Lung (tissue), 12 donors: ENCODE data around the gene KCTD18. TPM values are rescaled to one million over a fixed set of nuclear protein-coding genes. Genes with fewer than 3 reads are reported as not detected.

Experiments used
- ATAC-seq: fragments of 200-7000 bp; cut with Tn5 transposase; one replicate; pipeline ENCODE4 v1.9.1; 2020; ENCODE audit warnings: moderate number of reproducible peaks; ENCODE audit not compliant: insufficient read depth, low FRiP score
- DNase-seq, 3 donors: peaks; one replicate each; pipeline ENCODE4 v3.0.0-alpha.2; 2013 to 2017
- H3K27ac ChIP-seq, 2 donors: one replicate each; pipeline ENCODE4 v1.5.1; 2013; ENCODE audit warnings: mild to moderate bottlenecking in 2 of 2, moderate library complexity in 2 of 2, control low read depth in 1 of 2, inconsistent platforms in 1 of 2, low read depth in 1 of 2, low read length in 1 of 2
- H3K27me3 ChIP-seq, 3 donors: one replicate each; pipeline ENCODE4 v1.5.1; 2013; ENCODE audit warnings: low read length in 2 of 3; ENCODE audit not compliant: control insufficient read depth in 3 of 3, insufficient read depth in 3 of 3
- H3K36me3 ChIP-seq, 4 donors: one replicate each; pipeline ENCODE4 v1.5.1; 2013; ENCODE audit warnings: low read length in 4 of 4, mild to moderate bottlenecking in 1 of 4, moderate library complexity in 1 of 4; ENCODE audit not compliant: control insufficient read depth in 4 of 4, insufficient read depth in 4 of 4
- H3K4me1 ChIP-seq, 5 donors: one replicate each; pipeline ENCODE4 v1.5.1; 2013; ENCODE audit warnings: low read length in 5 of 5, mild to moderate bottlenecking in 2 of 5, moderate library complexity in 1 of 5; ENCODE audit not compliant: control insufficient read depth in 5 of 5, insufficient read depth in 5 of 5
- H3K4me3 ChIP-seq: one replicate; pipeline ENCODE4 v1.5.1; 2013; ENCODE audit warnings: mild to moderate bottlenecking, control low read depth, moderate library complexity
- H3K9ac ChIP-seq, 2 donors: one replicate each; pipeline ENCODE4 v1.5.1; 2013; ENCODE audit warnings: low read length in 2 of 2, control low read depth in 1 of 2; ENCODE audit not compliant: insufficient read depth in 1 of 2
- H3K9me3 ChIP-seq, 4 donors: one replicate each; pipeline ENCODE4 v1.5.1; 2013; ENCODE audit warnings: low read length in 3 of 4, mild to moderate bottlenecking in 1 of 4, moderate library complexity in 1 of 4; ENCODE audit not compliant: control insufficient read depth in 4 of 4, insufficient read depth in 3 of 4
- CTCF ChIP-seq: IDR thresholded peaks from 2 replicates; pipeline ENCODE4 v1.5.1; 2012; ENCODE audit warnings: mild to moderate bottlenecking; ENCODE audit errors: control extremely low read depth, extremely low read depth
- WGBS, 2 donors: extraction: QIAGEN DNeasy Blood & Tissue Kit; methylation state at CpG; one replicate each; pipeline ENCODE4 v1.1.7; 2013; 5-methylcytosine and 5-hydroxymethylcytosine counted together
- polyA plus RNA-seq, 2 donors: library from polyadenylated mRNA; stranded (reverse); fragments of 200-250 nt; gene quantifications; one replicate each; pipeline ENCODE4 v1.2.1, GENCODE V29; 2013
- total RNA-seq, 2 donors: library from RNA; depleted of rRNA in 1 of 2; stranded (reverse); fragments of >200 nt in 1 of 2; gene quantifications; one replicate each; pipeline ENCODE4 v1.2.1, GENCODE V29; 2014 to 2021
- donor health status: control.
- donor health status: control.
- donor health status: Bipolar disorder and iron deficiency.
- donor health status: healthy.
- donor health status: DM: yes; HTN: yes; CAD: no.

KCTD18 gene
- total and polyA plus RNA-seq, 4 donors, result 6.8 to 21.6 (median 12.2) TPM

GRCh38 chr2:200484934-200485333 is 24.9 kb downstream of the KCTD18 start:
- Histone ChIP-seq H3K9ac (no peak overlapping the region), H3K4me1 (peaks cover 0 to 1% (median 0%) of the 10 kb centered on the region in 5 donors), H3K27me3 (no peaks in the 10 kb centered on the region), H3K27ac (no peak overlapping the region), H3K36me3 (peaks cover 2 to 7% (median 3%) of the 10 kb centered on the region in 4 donors), H3K9me3 (no peaks in the 10 kb centered on the region), H3K4me3 (no peak overlapping the region)
- ATAC-seq (no peak), DNase-seq (no peak)
- no peak for TF ChIP-seq CTCF
- WGBS, 2 donors, result 88 to 91% methylated on average over 3 of the region's 3 CpGs

GRCh38 chr2:200483729-200484198 is 26.1 kb downstream of the KCTD18 start:
- Histone ChIP-seq H3K9ac (no peak overlapping the region), H3K9me3 (no peaks in the 10 kb centered on the region), H3K4me1 (peaks cover 0 to 6% (median 0%) of the 10 kb centered on the region in 5 donors), H3K27me3 (no peaks in the 10 kb centered on the region), H3K27ac (no peak overlapping the region), H3K4me3 (no peak overlapping the region), H3K36me3 (peaks cover 0 to 3% (median 1%) of the 10 kb centered on the region in 4 donors)
- no peak for TF ChIP-seq CTCF
- ATAC-seq (peak; percentile 63), DNase-seq (peak in 2 of 3 donors; percentile 49 to 56)
- WGBS, 2 donors, result 48% methylated on average over 4 of the region's 4 CpGs

GRCh38 chr2:200482194-200482593 is 27.7 kb downstream of the KCTD18 start:
- DNase-seq (no peak), ATAC-seq (no peak)
- no peak for TF ChIP-seq CTCF
- Histone ChIP-seq H3K9me3 (no peaks in the 10 kb centered on the region), H3K4me3 (no peak overlapping the region), H3K4me1 (peaks cover 0 to 8% (median 0%) of the 10 kb centered on the region in 5 donors), H3K9ac (no peak overlapping the region), H3K27ac (no peak overlapping the region), H3K27me3 (no peaks in the 10 kb centered on the region), H3K36me3 (peaks cover 0 to 6% (median 3%) of the 10 kb centered on the region in 4 donors)
